HG03457 (cell line): ENCODE results near the gene SLX1A.
"Not testable (repeated sequence)": the region's sequence is repeated elsewhere in the genome, so short reads cannot be mapped to it uniquely, and the experiment has no call there.

Source experiments
- ATAC-seq: cut with Tn5 transposase; IDR thresholded peaks from one replicate; pipeline ENCODE4 v1.9.1; 2021; ENCODE audit warnings: moderate number of reproducible peaks; ENCODE audit not compliant: unreplicated experiment

Gene SLX1A

GRCh38 chr16:30184096-30184890 is 9.4 kb upstream of the SLX1A start:
- ATAC-seq: no peak

GRCh38 chr16:30184891-30185682 is 8.6 kb upstream of the SLX1A start:
- no peak for ATAC-seq

- no peak for ATAC-seq
Measured at GRCh38 chr16:30185683-30186421, 7.8 kb upstream of the SLX1A start.

DNA sequence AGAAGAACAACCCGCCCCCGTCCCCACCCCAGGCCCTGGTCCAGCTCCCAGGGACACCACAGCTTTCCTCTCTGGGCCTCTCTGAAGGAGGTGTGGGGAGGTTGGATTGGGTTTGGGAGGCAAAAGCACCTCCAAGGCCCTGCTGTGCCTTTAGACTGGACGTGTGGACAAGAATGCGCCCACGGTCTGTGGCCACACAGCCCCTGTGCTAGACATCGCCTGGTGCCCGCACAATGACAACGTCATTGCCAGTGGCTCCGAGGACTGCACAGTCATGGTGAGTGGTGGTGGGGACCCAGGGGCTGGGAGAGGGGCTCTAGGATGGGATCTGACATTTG is 7.3 kb upstream of the SLX1A start:
- no peak for ATAC-seq

DNA sequence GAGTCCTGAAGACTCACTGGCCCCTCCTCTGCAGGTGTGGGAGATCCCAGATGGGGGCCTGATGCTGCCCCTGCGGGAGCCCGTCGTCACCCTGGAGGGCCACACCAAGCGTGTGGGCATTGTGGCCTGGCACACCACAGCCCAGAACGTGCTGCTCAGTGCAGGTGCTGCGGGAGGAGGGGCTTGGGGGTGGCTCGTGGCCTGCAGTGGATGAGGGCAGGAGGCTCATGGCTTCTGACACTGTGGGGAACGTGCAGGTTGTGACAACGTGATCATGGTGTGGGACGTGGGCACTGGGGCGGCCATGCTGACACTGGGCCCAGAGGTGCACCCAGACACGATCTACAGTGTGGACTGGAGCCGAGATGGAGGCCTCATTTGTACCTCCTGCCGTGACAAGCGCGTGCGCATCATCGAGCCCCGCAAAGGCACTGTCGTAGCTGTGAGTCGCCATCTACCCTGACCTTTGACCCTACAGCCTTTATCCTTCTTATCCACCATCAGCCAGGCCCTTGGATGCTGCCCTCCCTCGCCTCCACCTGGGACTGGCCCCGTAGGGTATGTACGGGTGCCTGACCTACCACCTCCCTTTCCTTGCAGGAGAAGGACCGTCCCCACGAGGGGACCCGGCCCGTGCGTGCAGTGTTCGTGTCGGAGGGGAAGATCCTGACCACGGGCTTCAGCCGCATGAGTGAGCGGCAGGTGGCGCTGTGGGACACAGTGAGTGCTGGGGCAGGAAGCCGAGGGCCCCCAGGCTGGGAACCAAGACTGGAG is 6.7 kb upstream of the SLX1A start:
- ATAC-seq: no peak

DNA sequence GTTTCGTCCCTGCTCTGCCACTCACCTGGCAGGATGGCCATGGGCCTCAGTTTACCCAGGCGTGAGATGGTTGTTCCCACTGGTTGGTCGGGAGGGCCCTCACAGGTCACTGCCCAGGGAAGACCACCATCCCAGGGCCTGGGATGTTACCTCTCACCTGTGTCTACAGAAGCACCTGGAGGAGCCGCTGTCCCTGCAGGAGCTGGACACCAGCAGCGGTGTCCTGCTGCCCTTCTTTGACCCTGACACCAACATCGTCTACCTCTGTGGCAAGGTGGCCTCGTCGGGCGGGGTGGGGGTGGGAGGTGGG is 6.2 kb upstream of the SLX1A start:
- no peak for ATAC-seq

DNA sequence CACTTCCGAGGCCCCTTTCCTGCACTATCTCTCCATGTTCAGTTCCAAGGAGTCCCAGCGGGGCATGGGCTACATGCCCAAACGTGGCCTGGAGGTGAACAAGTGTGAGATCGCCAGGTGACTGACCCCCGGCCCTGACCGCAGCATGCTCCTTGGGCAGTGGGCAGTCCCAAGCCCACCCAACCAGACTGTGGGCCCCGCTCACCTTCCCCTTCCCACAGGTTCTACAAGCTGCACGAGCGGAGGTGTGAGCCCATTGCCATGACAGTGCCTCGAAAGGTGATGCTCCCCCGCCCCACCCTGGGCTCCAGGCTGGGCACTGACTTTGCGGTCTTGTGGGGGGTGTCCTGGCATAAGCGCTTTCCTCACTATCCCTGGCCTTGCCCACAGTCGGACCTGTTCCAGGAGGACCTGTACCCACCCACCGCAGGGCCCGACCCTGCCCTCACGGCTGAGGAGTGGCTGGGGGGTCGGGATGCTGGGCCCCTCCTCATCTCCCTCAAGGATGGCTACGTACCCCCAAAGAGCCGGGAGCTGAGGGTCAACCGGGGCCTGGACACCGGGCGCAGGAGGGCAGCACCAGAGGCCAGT is 5.6 kb upstream of the SLX1A start:
- ATAC-seq: no peak

DNA sequence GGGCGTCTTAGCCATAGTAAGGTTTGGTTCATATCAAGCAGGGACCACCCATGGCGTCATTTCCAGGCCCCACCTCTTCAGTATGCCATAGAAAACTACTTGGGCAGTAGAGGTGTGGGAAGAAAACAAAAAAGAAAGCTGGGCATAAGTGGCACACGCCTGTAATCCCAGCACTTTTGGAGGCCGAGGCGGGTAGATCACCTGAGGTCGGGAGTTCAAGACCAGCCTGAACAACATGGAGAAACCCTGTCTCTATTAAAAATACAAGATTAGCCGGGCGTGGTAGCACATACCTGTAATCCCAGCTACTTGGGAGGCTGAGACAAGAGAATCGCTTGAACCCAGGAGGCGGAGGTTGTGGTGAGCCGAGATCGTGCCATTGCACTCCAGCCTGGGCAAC is 2.5 kb upstream of the SLX1A start:
- ATAC-seq: not testable (repeated sequence)

GRCh38 chr16:30193098-30193497 is 577 bp upstream of the SLX1A start:
- peak; percentile 5 for ATAC-seq

GRCh38 chr16:30194172-30194925 is 674 bp downstream of the SLX1A start:
- peak; percentile 46 for ATAC-seq

- ATAC-seq: not testable (repeated sequence)
Measured at GRCh38 chr16:30197001-30197400, 3.3 kb downstream of the SLX1A start.

DNA sequence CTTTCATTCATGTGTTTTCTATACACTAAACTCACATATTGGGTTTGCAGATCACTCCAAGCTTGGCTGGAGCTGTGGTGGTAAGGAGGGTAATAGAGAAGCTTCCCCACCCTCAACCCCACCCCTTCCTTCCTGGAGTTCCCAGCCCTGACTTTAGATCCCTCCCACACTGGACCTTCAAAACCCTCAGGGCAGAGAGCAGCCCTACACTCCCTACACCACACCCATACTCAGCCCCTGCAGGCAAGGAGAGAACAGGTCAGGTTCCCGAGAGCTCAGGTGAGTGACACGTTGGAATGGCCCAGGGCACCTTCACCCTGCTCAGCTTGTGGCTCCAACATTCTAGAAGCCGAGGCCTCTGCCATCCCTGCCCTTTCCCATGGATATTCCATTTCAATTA is 5.4 kb downstream of the SLX1A start, which contains the start of gene SULT1A3:
SULT1A3 (plus strand) TSS at position 207 of the 400 bp plus-strand sequence. CDS start 1,474 bp downstream, outside the sequence.
- not testable (repeated sequence) for ATAC-seq

- ATAC-seq: not testable (repeated sequence)
Measured at GRCh38 chr16:30199608-30200343, 6.1 kb downstream of the SLX1A start.

GRCh38 chr16:30205541-30206236 is 12.0 kb downstream of the SLX1A start:
- ATAC-seq: not testable (repeated sequence)

GRCh38 chr16:30206252-30206651 is 12.6 kb downstream of the SLX1A start:
- ATAC-seq: not testable (repeated sequence)

GRCh38 chr16:30207063-30207704 is 13.5 kb downstream of the SLX1A start:
- not testable (repeated sequence) for ATAC-seq

DNA sequence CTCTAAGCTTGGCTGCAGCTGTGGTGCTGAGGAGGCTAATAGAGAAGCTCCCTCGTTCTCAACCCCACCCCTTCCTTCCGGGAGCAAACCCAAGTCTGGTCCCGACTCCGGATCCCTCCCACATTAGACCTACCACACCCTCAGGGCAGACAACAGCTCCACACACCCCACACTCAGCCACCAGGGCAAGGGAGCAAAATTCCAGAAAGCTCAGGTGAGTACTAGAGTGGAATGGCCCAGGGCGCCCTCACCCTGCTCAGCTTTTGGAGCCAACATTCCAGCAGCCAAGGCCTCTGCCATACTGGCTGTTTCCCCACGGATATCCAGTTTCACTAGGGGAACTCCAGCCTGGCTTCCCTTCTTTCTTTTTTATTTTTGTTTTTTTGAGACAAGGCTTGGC is 15.4 kb downstream of the SLX1A start:
- ATAC-seq: not testable (repeated sequence)

DNA sequence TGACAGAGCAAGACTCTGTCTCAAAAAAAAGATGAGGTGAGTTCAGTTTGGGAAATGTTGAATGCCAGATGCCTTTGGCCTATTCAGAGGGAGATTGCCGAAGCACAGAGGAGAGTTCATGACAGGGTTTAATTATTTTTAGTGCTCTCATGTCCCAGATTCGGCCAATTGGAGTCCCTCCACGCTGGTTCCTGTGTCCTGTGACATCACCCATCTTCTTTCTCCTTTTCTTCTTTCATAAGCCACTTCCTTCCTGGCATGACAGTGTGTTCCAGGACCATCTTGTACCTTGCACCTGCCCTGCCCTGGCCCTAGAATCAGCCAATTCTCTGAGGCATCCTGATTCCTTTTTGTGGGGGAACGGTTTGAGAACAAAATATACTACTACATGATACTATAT is 17.7 kb downstream of the SLX1A start:
- ATAC-seq: not testable (repeated sequence)
